Endothelial cell of umbilical vein (primary cell): ENCODE data around the gene CCER1. TPM values are rescaled to one million over a fixed set of nuclear protein-coding genes. Genes with fewer than 3 reads are reported as not detected.

Experiments used
- BruUV-seq: library from RNA; stranded (reverse); fragments of 400-500 nt; replicated peaks from 2 replicates; lab custom pipeline; 2021; lab: Mats Ljungman, UMichigan
- CTCF ChIA-PET: fragments of 300-600, 350-600 bp; sonication (Branson Sonifier 250); formaldehyde crosslinking; loops from one replicate; lab custom pipeline; 2021; ENCODE audit warnings: antibody characterized with exemption, inconsistent platforms; lab: Charles Lee
- POLR2A ChIA-PET: fragments of 300-600, 350-600 bp; sonication (Branson Sonifier 250); formaldehyde crosslinking; loops from one replicate; lab custom pipeline; 2021; ENCODE audit warnings: antibody characterized with exemption, inconsistent platforms; lab: Charles Lee
- DNase-seq: peaks from one replicate; pipeline ENCODE4 v3.0.0-alpha.2; 2011; ENCODE audit warnings: low read depth, low spot score
- FAIRE-seq: peaks from 2 replicates; lab custom pipeline; 2011; peaks lifted over from hg19 to GRCh38; lab: Jason Lieb, UNC
- H2AFZ ChIP-seq: 2 replicates; pipeline ENCODE4 v1.6.0; 2012; ENCODE audit warnings: low read depth, low read length, control low read depth, inconsistent platforms
- H3K27ac ChIP-seq: 2 replicates; pipeline ENCODE4 v1.5.1; 2011; ENCODE audit warnings: low read depth, mild to moderate bottlenecking, control low read depth, low read length, moderate library complexity; ENCODE audit not compliant: insufficient read depth
- H3K27me3 ChIP-seq, 2 experiments: 2 replicates each; pipeline versions ENCODE4 v1.6.0 to v1.6.1; 2011; ENCODE audit warnings: low read length in 2 of 2, mixed read lengths in 1 of 2; ENCODE audit not compliant: control insufficient read depth in 2 of 2, insufficient read depth in 2 of 2
- H3K36me3 ChIP-seq, 2 experiments: 2 replicates in 1 of 2; 3 replicates in 1 of 2; pipeline ENCODE4 v1.5.1; 2011; ENCODE audit warnings: low read length in 2 of 2, mild to moderate bottlenecking in 1 of 2, moderate library complexity in 1 of 2; ENCODE audit not compliant: control insufficient read depth in 2 of 2, insufficient read depth in 2 of 2; ENCODE audit errors: extremely low read depth in 1 of 2
- H3K4me1 ChIP-seq: 3 replicates; pipeline ENCODE4 v1.5.1; 2011; ENCODE audit warnings: mild to moderate bottlenecking, low read length; ENCODE audit not compliant: control insufficient read depth, insufficient read depth; ENCODE audit errors: extremely low read depth
- H3K4me2 ChIP-seq: 2 replicates; pipeline ENCODE4 v1.6.1; 2011; ENCODE audit warnings: low read length, control low read depth, mixed read lengths; ENCODE audit not compliant: insufficient read depth
- H3K4me3 ChIP-seq, 3 experiments: fragments of 200-600 bp in 1 of 3; sonication (generic), shearing (Covaris generic) in 1 of 3; replicated peaks in 1 of 3; 2 replicates each; pipeline ENCODE4 v1.5.1; 2011 to 2016; ENCODE audit warnings: control low read depth in 3 of 3, low read length in 3 of 3, mild to moderate bottlenecking in 2 of 3, inconsistent platforms in 1 of 3, low read depth in 1 of 3, moderate library complexity in 1 of 3; ENCODE audit not compliant: insufficient read depth in 1 of 3
- H3K79me2 ChIP-seq: 2 replicates; pipeline ENCODE4 v1.6.0; 2012; ENCODE audit warnings: low read length, inconsistent platforms; ENCODE audit not compliant: control insufficient read depth, insufficient read depth
- H3K9ac ChIP-seq: replicated peaks from 2 replicates; pipeline ENCODE3; 2011; ENCODE audit warnings: low read length, control low read depth; ENCODE audit not compliant: insufficient read depth; ENCODE audit errors: extremely low read depth
- H3K9me1 ChIP-seq: replicated peaks from 3 replicates; pipeline ENCODE4 v1.6.0; 2011; ENCODE audit warnings: mild to moderate bottlenecking, low read length; ENCODE audit not compliant: control insufficient read depth, insufficient read depth; ENCODE audit errors: extremely low read depth
- H3K9me3 ChIP-seq: replicated peaks from 2 replicates; pipeline ENCODE4 v1.5.1; 2012; ENCODE audit warnings: low read length, inconsistent platforms; ENCODE audit not compliant: control insufficient read depth, insufficient read depth
- H4K20me1 ChIP-seq: replicated peaks from 2 replicates; pipeline ENCODE3; 2011; ENCODE audit warnings: mild to moderate bottlenecking, low read length; ENCODE audit not compliant: control insufficient read depth, insufficient read depth; ENCODE audit errors: extremely low read depth
- EZH2 ChIP-seq: IDR thresholded peaks from 2 replicates; pipeline ENCODE4 v1.6.1; 2012; ENCODE audit warnings: borderline replicate concordance, low read depth, mild to moderate bottlenecking, moderate library complexity, low read length, inconsistent platforms; ENCODE audit not compliant: severe bottlenecking
- FOS ChIP-seq: IDR thresholded peaks from 2 replicates; pipeline ENCODE4 v1.6.1; 2011; ENCODE audit warnings: mild to moderate bottlenecking, low read length, moderate library complexity, borderline replicate concordance; ENCODE audit not compliant: insufficient read depth
- GATA2 ChIP-seq: IDR thresholded peaks from 2 replicates; pipeline ENCODE4 v1.7.0; 2011; ENCODE audit warnings: low read depth, mild to moderate bottlenecking, moderate library complexity, mixed read lengths, low read length; ENCODE audit not compliant: insufficient read length, insufficient read depth
- JUN ChIP-seq: IDR thresholded peaks from 2 replicates; pipeline ENCODE4 v1.6.1; 2011; ENCODE audit warnings: borderline replicate concordance, low read depth; ENCODE audit not compliant: insufficient read length, insufficient read depth
- MYC ChIP-seq: IDR thresholded peaks from one replicate; pipeline ENCODE4 v1.6.1; 2011; ENCODE audit warnings: mild to moderate bottlenecking, low read depth, low read length
- POLR2A ChIP-seq: IDR thresholded peaks from 2 replicates; pipeline ENCODE4 v1.6.1; 2012; ENCODE audit warnings: low read depth, mild to moderate bottlenecking, control low read depth, low read length
- POLR2AphosphoS5 ChIP-seq: IDR thresholded peaks from 2 replicates; pipeline ENCODE4 v1.6.1; 2012; ENCODE audit warnings: low read depth, mild to moderate bottlenecking, control low read depth, low read length, moderate library complexity; ENCODE audit not compliant: insufficient read depth
- dilution Hi-C: fragments of 300-500 bp; cut with MboI; formaldehyde crosslinking; loops from one replicate; pipeline ENCODE4 v1.15.0; 2019; ENCODE audit warnings: low sequenced_read_pairs; ENCODE audit not compliant: extremely low pct_ligation_motif_present
- intact Hi-C: fragments of 100-400 bp; cut with micrococcal nuclease; formaldehyde crosslinking; loops from one replicate; pipeline ENCODE4 v1.10.0; 2022
- polyA plus RNA-seq, 4 experiments: library from polyadenylated mRNA; depleted of rRNA in 3 of 4; stranded (reverse) in 3 of 4; unstranded in 1 of 4; fragments of >200 nt; gene quantifications; 2 replicates each; pipeline versions ENCODE4 v1.2.1 to v1.2.3, GENCODE V29; 2011 to 2012; ENCODE audit warnings: missing spikeins in 1 of 4
- total RNA-seq: library from RNA; stranded (reverse); gene quantifications from 2 replicates; pipeline ENCODE4 v1.2.3, GENCODE V29; 2021
- TF ChIP-seq, protein P1 (sequence below), 2 donors: IDR thresholded peaks; 1 replicate in 1 of 2; 2 replicates in 1 of 2; pipeline ENCODE4 v1.5.1; 2011; ENCODE audit warnings: low read length in 2 of 2, mild to moderate bottlenecking in 2 of 2, moderate library complexity in 2 of 2, control low read depth in 1 of 2, inconsistent platforms in 1 of 2, low read depth in 1 of 2; ENCODE audit not compliant: insufficient read depth in 1 of 2; ENCODE audit errors: extremely low read depth in 1 of 2

The CCER1 gene
- total and polyA plus RNA-seq, 2 donors (not counting 3 experiments of a cell fraction or from before 2014, with no cell fraction given): not detected

DNA sequence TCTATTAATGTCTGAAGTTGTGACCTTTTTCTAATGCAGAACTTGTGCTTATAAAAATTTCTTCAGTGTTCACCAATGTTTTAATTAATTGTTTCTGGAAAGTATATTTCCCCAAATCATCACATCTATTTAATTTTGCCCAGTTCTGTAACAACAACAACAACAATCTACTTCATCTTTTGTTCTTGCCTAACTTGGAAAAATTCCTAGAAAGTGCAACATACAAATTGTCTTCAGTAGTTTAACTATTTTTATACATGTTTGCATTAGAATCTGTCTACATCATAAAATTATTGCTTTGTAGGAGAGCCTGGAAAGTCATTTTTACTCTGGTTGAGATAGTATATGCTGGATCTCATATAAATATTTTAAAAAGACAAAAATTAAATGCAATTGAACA lies 38.5 kb downstream of the CCER1 start:
- H3K36me3 ChIP-seq: no peaks in the 10 kb centered on the region
- ChIA-PET CTCF (no interaction called here), POLR2A (no interaction called here)
- intact Hi-C loops: no loop called here
- H2AFZ ChIP-seq: no peak overlapping the region
- H3K4me2 ChIP-seq: no peak overlapping the region
- peaks cover 2% of the 10 kb centered on the region for H3K9me1 ChIP-seq
- dilution Hi-C loops: no loop called here
- H3K27ac ChIP-seq: no peak overlapping the region
- DNase-seq: no peak
- H3K9ac ChIP-seq: no peak overlapping the region
- BruUV-seq: no TSS peak
- TF ChIP-seq POLR2A: no peak
- TF ChIP-seq EZH2: no peak
- TF ChIP-seq GATA2: no peak
- TF ChIP-seq, protein P1, sequence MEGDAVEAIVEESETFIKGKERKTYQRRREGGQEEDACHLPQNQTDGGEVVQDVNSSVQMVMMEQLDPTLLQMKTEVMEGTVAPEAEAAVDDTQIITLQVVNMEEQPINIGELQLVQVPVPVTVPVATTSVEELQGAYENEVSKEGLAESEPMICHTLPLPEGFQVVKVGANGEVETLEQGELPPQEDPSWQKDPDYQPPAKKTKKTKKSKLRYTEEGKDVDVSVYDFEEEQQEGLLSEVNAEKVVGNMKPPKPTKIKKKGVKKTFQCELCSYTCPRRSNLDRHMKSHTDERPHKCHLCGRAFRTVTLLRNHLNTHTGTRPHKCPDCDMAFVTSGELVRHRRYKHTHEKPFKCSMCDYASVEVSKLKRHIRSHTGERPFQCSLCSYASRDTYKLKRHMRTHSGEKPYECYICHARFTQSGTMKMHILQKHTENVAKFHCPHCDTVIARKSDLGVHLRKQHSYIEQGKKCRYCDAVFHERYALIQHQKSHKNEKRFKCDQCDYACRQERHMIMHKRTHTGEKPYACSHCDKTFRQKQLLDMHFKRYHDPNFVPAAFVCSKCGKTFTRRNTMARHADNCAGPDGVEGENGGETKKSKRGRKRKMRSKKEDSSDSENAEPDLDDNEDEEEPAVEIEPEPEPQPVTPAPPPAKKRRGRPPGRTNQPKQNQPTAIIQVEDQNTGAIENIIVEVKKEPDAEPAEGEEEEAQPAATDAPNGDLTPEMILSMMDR (IDR thresholded peaks at IDR 0.05; ENCODE audit: extremely low read depth in 1 of 2, insufficient read depth in 1 of 2, low read depth in 1 of 2, low read length in 2 of 2): no peak
- TF ChIP-seq POLR2AphosphoS5: no peak
- no peak overlapping the region for H3K4me3 ChIP-seq
- H3K9me3 ChIP-seq: no peaks in the 10 kb centered on the region
- H3K79me2 ChIP-seq: no peaks in the 10 kb centered on the region
- H3K4me1 ChIP-seq: peaks cover under 1% of the 10 kb centered on the region
- H3K27me3 ChIP-seq: no peaks in the 10 kb centered on the region
- peak; percentile 61 for FAIRE-seq
- no peaks in the 10 kb centered on the region for H4K20me1 ChIP-seq

DNA sequence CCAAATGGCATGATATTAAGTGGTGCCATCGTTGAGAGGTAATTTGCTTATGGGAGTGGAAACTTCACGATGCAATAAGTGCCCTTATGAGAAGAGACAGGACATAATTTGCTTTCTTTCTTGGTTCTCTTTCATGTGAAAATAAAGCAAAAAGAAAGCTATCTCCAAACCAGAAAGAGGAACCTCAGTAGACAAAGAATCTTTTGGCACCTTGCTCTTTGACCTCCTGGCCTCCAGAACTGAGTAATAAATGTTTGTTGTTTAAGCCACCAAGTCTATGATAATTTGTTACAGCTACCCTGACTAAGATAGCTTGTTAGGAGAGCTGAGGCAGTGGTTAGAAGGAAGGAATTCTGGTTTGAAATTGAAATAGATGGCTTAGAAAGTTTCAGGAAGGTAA lies 39.6 kb downstream of the CCER1 start:
- ChIA-PET POLR2A (no interaction called here), CTCF (no interaction called here)
- H3K4me2 ChIP-seq: no peak overlapping the region
- no peak overlapping the region for H3K9ac ChIP-seq
- no peaks in the 10 kb centered on the region for H3K79me2 ChIP-seq
- intact Hi-C loops: no loop called here
- H3K4me3 ChIP-seq: no peak overlapping the region
- no peaks in the 10 kb centered on the region for H4K20me1 ChIP-seq
- H3K9me1 ChIP-seq: peaks cover 2% of the 10 kb centered on the region
- H3K4me1 ChIP-seq: no peaks in the 10 kb centered on the region
- no peak overlapping the region for H3K27ac ChIP-seq
- DNase-seq (no peak), FAIRE-seq (no peak)
- no peaks in the 10 kb centered on the region for H3K9me3 ChIP-seq
- BruUV-seq: no TSS peak
- H3K36me3 ChIP-seq: no peaks in the 10 kb centered on the region
- H3K27me3 ChIP-seq: no peaks in the 10 kb centered on the region
- dilution Hi-C loops: no loop called here
- TF ChIP-seq MYC (no peak), FOS (no peak), JUN (no peak)
- no peak overlapping the region for H2AFZ ChIP-seq
